GM19452 (cell line): ENCODE results near the gene SOHLH2.

ENCODE experiments used
- ATAC-seq: cut with Tn5 transposase; IDR thresholded peaks from one replicate; pipeline ENCODE4 v1.9.1; 2021; ENCODE audit not compliant: unreplicated experiment

Gene SOHLH2, protein sequence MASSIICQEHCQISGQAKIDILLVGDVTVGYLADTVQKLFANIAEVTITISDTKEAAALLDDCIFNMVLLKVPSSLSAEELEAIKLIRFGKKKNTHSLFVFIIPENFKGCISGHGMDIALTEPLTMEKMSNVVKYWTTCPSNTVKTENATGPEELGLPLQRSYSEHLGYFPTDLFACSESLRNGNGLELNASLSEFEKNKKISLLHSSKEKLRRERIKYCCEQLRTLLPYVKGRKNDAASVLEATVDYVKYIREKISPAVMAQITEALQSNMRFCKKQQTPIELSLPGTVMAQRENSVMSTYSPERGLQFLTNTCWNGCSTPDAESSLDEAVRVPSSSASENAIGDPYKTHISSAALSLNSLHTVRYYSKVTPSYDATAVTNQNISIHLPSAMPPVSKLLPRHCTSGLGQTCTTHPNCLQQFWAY

DNA sequence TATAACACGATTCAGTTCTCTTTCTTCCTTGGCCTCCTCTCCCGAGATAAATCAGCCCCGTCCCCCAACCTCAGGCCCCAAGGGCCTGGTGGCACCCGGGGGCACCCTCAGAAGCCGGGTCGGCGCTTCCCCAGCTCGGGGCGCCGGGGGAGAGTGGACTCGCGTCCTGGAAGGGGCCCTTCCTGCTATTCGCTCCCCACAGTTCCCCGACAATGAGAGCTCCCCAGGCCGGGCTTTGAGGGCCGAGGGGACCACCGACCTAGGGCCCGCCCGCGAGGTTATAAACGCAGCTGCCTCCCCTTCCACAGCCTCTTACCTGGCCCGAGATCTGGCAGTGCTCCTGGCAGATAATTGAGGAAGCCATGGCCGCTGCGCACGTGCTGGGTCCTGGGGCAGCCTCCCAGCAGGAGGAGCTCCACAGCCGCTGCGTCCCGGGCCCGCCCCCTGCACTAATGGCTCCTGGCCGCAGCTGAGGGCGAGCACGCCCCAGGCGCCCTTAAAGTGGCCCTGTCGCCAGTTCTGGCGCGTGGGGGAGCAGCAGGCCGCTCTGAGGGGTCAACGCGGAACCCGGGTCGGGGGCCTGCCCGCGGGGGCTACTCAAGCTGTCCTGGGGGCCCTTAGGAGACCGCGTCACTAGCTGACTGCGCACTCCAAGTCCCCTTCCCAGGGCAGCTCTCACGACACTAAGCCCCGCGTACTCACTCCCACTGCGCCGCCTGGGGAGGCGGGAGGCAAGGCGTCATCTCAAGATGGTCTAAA lies at the start of gene SOHLH2:
SOHLH2 (minus strand) TSS at position 394 of the 759 bp plus-strand sequence; CDS start at position 364, 30 bp downstream.
- ATAC-seq: no peak

DNA sequence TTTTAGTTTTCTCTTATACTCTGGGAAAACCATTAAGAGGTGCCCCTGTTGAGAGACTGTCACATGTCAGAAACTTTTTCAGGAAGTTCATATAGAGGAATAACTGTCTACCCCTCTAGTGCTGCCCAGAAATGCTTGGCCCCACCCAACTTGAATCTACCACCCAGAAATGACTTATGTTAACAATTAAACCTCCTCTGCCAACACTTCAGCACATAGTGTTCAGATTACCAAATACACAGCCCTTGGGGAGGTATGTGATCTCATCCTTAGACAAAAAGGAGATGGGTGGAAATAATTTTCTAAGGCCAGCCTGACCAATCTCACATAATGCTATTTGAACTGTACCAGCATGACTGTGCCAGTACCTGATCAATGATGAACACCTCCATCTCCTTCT lies 47.6 kb upstream of the SOHLH2 start:
- no peak for ATAC-seq

DNA sequence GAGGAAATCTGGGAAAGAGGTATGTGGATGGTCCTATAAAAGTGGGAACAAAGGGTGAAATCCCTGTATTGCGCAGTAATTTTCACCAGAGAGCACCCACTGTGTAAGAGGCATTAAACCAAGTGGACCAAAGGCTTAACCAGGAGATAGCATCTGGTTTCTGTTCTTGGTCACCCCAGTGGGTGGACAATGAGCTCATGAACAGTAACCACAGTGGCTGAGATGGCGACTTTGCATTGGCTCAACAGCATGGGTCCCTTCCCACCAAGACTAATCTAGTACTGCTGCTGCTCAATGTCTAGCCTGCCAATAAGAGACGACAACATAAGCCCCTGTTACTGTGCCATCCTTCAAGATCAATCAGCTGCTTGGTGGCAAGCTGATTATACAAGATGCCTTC lies 46.7 kb upstream of the SOHLH2 start:
- ATAC-seq: no peak

DNA sequence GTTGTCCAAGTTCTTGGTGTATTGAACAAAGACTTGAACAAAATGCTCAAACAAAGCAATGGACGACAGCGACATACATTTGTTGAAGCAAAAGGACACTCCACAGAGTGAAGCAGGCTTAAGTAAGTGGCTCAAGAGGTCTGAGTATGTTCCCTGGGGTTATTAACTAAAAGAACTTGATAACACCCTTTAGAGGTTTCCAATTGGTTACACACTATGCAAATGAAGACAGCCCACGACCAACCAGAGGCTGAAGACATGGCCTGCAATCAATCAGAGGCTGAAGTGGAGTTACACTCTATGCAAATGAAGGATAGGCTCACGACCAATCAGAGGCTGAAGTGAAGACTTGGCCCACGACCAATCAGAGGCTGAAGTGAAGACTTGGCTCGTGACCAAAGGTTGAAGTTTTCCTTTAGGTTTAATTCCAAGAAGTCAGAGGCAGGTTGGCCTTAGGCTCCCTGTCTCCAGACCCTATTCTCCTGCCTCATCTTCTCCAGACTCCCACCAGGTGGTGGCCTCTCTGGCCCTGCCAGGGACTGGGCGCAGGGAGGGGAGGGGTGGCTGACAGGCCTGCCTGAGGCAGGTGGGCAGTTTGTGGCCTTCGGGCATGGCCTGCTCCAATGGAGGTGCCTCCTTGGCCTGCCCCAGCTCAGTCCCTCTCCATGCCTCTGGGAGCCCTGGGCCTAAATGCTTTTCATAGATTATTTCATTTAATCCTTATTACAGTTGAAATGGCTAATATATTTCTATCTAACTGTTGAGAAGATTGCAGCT lies 45.2 kb upstream of the SOHLH2 start:
- no peak for ATAC-seq

DNA sequence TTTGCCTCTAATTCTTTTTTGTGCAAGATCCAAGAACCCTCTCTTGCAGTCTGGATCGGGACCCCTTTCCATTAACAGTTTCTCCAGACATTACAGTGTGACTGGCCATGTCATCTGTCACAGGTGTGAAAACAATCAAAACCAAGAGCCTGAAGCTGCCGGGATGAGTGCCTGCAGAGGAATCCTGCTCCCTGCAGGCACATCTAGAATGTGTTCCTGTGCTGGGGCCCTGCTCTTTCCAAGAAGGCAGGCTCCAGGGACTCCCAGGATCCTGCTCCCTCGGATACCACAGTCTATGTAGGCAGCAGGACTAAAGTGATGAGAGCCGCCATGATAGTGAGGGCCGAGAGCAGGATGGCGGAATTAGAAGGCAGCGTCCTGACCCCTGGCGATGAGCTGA lies 44.5 kb upstream of the SOHLH2 start:
- no peak for ATAC-seq

DNA sequence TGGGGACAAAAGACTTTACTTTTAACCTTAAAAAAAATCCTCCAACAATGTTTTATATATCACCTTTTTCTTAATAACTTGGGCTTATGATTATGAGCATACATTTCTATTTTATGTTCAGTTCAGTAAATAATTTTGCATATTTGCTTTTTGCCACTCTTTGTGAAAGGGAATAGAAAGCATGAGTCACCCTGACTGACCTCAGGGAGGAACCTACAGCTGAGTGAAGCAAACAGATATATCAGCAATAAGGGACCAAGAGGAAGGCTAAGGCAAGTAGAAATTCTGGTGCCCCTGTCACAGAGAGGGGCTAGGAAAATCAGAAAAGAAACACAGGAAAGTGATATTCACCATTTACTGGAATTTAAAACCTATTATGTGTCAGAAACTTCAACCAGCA lies 37.2 kb upstream of the SOHLH2 start:
- no peak for ATAC-seq

DNA sequence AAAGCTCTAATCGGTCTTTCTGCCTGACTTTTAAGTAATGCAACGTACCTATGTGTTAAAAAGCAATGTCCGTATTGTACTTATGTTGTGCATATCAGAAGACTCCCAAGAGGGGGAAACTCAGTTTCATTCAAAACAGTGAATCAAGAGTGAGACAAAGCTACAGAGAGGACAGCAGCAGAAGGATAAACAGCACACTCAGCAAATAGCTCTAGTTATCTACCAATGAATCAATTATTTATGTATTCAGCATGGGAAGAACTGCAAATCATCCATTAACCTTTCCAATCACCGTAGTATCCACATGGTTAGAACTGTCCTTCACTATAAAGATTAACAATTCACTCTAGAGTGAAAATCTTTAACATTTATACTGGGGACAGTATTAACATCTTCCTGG lies 36.7 kb upstream of the SOHLH2 start:
- no peak for ATAC-seq

DNA sequence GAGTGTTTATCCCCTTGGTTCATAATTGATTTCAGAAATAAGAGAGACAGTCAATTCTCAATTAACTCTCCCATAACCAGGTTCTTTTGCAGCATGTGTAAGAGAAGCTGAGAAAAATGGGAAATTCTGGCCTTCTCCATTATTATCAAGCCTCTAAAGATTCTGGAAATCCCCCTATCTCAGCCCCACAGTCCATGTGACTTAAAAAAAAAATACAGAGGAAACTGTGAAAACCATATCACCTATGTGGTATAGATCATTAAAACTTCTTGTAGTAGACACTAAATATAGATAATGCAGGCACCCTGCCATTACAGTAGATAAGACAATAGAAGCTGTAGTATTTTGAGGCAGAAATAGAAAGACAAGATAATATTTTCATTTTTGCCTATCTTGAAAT lies 34.3 kb upstream of the SOHLH2 start:
- no peak for ATAC-seq

DNA sequence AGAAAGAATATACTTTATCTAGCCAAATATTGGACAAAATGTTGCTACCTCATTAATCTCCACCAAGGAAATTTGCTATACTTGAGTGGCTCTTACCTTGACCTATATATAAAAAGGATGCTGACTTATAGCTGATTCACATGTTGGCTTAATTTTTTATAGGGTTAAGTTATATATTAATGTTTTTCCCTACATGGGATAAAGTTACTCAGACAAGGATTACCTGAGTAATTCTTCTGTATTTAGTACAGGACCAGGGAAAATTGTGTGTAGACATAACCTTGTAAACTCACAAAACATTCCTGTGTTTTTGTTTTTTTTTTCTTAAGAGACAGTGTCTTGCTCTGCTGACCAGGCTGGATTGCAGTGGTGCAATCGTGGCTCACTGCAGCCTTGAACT lies 30.6 kb upstream of the SOHLH2 start:
- no peak for ATAC-seq

DNA sequence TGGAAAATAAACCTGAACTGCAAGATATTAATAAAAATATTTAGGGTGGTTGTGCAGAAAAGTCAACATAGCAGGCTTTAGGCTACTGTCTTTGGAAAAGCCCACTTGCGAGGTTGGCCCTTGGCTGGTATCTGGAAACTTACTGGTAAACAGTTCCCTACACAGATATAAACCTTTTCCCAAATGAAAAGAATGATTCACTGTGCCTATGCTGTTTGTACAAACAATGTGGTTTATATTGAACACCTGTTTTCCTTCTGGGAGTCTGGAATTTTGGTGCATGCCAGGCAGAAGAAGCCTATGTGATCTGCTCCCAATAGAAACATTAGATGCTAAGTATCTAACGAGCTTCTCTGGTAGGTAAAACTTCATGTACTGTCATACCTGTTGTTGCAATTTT lies 29.7 kb upstream of the SOHLH2 start:
- no peak for ATAC-seq

DNA sequence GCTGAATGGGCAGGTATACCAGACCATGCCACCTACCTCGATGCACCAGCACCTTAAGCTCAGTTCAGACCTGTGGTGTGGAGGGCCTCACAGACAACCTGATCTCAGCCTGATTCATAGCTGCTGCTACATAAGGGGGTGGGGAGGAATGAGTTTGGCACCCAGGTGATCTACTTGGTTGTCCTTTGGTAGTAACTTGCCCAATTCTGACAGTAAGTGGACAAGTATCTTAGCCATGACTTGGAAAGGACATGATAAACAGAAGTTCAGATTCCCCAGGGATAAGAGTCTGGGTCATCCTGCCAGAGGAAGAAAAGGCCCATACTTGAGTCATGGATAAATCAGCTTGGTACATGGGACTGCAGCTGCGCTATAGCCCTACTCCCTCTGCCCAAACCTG lies 28.4 kb upstream of the SOHLH2 start:
- ATAC-seq: no peak

DNA sequence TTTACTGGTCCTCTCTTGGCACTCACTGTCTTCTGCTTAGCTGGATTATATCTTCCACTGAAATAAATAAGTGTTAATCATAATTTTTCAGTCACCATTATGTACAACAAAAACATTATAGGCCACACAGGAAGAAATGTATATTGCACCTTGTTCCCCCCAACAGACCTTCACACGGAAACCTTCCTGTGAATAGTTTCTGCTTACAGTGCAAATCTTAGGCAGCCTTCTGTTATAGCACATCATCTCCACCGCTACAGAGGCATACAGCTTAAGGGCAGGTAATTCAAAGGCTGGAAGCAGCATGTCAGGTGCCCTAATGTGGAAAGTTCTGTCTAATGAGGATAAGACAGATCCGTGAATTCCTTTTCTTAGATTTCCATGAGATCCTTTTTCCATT lies 16.9 kb upstream of the SOHLH2 start:
- no peak for ATAC-seq

DNA sequence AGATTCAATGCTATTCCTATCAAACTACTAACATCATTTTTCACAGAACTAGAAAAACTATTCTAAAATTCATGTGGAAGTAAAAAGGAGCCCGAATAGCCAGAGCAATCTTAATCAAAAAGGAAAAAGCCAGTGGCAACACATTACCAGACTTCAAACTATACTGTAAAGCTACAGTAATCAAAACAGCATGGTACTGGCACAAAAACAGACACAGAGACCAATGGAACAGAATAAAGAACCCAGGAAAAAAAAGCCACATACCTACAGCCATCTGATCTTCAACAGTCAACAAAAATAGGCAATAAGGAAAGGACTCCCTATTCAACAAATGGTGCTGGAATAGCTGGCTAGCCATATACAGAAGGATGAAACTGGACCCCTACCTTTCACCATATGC lies 10.4 kb upstream of the SOHLH2 start:
- no peak for ATAC-seq

DNA sequence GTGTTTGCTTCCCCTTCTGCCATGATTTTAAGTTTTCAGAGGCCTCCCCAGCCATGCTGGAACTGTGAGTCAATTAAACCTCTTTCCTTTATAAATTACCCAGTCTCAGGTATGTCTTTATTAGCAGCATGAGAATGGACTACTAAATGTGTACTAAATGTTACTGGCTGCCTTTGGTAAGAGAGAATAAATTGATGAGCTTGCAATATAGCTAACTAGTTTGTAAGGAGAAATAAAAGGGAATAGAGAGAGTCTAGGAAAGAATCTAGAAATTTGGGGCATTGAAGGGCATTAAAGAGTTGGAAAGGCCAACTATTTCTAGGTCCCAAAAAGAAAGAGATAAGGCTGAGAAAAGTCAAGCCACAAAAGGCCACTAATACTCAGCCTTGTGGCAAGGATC lies 5.5 kb upstream of the SOHLH2 start:
- ATAC-seq: no peak

DNA sequence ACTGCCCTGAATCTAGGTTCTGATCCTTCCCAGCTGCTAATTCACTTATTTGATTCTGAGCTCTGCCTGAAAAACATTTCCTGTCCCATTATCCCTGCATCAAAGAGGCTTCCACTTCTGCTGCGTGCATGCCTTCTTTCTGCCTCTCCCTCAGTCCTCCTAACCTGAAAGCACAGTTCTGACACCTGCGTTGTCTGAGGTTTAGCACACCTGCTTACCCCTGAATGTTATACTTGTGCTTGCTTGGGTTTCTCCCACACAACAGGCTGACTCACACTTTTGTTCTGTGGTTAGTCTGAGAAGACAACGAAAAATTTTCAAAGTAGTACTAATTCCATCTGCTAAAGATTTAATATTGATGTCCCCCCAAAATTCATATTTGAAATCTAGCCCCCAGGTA lies 3.1 kb upstream of the SOHLH2 start:
- ATAC-seq: no peak

DNA sequence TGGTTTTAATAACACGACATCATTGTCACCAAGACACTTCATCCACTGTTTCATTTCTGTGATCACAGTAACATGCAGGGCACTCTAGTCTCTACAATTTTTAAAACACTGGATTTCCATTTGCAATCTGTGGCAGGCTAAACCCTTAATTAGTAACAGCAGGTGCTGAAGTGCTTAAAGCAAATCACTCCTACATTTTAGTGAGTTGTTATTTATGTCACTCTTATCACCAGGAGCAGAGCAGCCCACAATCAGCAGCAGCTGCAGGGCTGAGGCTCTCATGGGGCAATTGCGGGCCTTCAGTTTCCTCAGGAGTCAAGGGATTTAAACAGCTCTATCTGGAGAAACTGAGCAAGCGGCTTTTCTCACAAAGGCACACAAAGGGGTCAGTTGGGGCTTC lies 1.6 kb downstream of the SOHLH2 start:
- no peak for ATAC-seq

DNA sequence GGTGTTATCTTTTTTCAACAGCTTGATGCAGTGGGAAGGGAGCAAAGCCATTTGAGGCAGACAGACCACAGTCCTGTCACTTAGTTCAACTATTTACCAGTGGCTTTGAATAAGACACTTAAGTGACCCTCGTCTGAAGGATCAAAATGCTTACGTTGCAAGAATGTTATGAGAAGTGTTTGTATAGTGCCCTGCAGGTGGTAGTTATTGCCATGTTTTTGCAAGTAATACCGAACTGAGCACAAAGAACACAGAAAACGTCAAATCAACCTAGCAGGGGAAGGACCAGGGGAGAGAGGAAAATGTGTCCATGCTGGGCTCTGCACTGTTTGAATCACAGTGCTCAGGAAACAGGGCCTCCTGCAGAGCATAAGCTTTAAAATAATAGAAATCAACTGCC lies 2.8 kb downstream of the SOHLH2 start:
- no peak for ATAC-seq

DNA sequence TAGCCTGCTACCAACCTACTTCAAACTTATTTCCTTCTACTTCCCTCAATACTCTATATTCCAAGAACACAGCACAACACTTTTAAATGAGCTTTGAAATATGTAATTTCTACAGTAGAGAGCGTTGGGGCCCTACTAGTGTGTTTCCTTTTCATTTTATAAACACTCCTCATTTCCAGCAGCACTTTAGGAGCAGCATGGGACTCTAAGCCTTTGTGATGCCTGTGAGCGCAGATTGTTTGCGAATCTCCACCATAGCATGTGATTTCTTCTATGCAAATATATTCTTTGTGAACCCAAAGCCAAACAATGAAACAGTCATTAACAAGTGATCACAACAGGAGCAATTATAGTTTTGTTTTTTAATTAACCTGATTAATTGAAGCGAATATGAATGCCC lies 3.6 kb downstream of the SOHLH2 start:
- ATAC-seq: no peak

DNA sequence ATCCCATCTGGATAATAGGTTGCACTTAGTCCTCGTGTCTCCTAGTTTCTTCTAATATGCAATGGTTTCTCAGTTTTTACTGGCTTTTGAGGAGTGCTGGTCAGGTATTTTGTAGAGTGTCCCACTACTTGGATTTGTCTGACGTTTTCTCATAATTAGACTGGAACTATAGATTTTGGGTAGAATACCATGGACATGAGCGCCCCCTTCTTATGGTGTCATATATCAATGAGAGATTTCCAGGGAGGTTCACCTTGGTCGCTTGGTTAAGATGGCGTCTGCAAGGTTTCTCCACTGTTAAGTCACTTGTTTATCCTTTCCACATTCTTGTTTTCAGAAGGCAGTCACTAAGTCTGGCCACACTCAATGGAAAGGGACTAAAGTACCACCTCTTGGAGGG lies 6.7 kb downstream of the SOHLH2 start:
- ATAC-seq: no peak

DNA sequence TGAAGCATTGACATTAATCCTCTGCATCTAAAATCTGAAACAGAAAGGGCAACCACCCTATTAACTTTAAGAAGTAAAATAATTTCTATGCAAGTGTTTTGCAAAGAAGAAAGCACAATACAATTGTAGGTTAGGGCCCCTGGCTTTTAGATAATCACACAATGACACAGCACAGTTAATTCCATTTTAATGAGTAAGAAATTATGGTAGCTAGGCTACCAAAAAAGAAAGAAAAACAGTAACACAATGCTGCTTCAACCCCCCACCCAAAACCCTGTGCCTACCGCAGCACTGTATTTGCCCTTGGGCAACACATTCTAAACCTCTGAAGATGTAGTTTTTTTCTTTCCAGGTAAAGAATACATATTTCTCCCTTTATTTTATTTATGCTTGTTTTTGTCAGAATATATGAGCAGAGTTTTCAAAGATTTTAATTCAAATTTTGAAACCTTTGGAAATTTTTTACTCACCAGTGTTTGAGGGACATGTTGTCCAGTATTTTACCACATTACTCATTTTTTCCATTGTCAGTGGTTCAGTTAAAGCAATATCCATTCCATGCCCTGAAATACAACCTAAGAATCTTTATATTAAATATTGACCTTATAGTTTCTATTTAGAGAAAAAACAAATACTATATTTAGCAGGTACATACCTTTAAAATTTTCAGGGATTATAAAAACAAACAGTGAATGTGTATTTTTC lies 21.1 kb downstream of the SOHLH2 start:
- no peak for ATAC-seq

DNA sequence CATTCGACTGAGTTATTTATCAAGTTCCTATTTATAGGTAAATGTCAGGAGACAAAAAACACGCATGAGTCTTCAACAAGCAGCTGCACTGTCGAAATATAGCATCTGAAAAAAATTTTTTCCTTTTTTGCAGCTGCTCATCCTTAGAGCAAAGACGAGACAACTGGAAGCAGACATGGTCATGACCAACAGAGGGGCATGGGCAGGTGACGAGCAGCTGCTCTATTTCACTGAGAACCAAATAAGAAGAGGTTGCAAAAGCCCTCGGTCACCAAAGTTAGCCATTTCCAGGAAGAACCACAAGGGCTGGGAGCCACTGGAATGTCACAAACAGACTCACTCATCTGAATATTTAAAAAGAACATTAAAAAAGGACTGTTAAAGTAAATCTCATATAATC lies 22.2 kb downstream of the SOHLH2 start:
- ATAC-seq: no peak
